Gastrocnemius medialis (tissue), 4 donors: ENCODE measurements around the gene CDH8. TPM values are rescaled to one million over a fixed set of nuclear protein-coding genes. Genes with fewer than 3 reads are reported as not detected.

Experiments used
- ATAC-seq, 2 donors: fragments of 150-250 bp; one replicate each; pipeline ENCODE4 v1.9.1; 2016
- DNase-seq, 2 donors: peaks; one replicate each; pipeline ENCODE4 v3.0.0-alpha.2; 2019
- H3K27ac ChIP-seq, 4 donors: fragments of 200-600 bp; sonication (generic); 1 replicate in 1 of 4; 2 replicates in 3 of 4; pipeline ENCODE4 v1.5.1; 2016 to 2018; ENCODE audit warnings: mild to moderate bottlenecking in 2 of 4, moderate library complexity in 1 of 4
- H3K27me3 ChIP-seq, 3 donors: fragments of 200-600 bp; sonication (generic) in 2 of 3; 1 replicate in 1 of 3; 2 replicates in 2 of 3; pipeline versions ENCODE4 v1.5.1 to v1.6.0; 2016 to 2019; ENCODE audit warnings: mild to moderate bottlenecking in 1 of 3, moderate library complexity in 1 of 3
- H3K36me3 ChIP-seq, 2 donors: fragments of 200-600 bp; sonication (generic) in 1 of 2; one replicate each; pipeline ENCODE4 v1.5.1; 2017 to 2018
- H3K4me1 ChIP-seq, 2 donors: fragments of 200-600 bp; sonication (generic) in 1 of 2; one replicate each; pipeline ENCODE4 v1.5.1; 2016 to 2017; ENCODE audit warnings: mild to moderate bottlenecking in 2 of 2
- H3K4me3 ChIP-seq, 4 donors: fragments of 200-600 bp; sonication (generic) in 3 of 4; 1 replicate in 1 of 4; 2 replicates in 3 of 4; pipeline ENCODE4 v1.5.1; 2016 to 2019; ENCODE audit warnings: mild to moderate bottlenecking in 2 of 4
- H3K9me3 ChIP-seq, 3 donors: fragments of 200-600 bp; sonication (generic) in 2 of 3; 1 replicate in 1 of 3; 2 replicates in 2 of 3; pipeline ENCODE4 v1.5.1; 2016 to 2019
- CTCF ChIP-seq, 5 experiments: fragments of 450-650 bp in 3 of 5; fragments of 200-600 bp in 2 of 5; sonication (generic) in 2 of 5; IDR thresholded peaks in 4 of 5; conservative IDR thresholded peaks in 1 of 5; 1 replicate in 4 of 5; 2 replicates in 1 of 5; pipeline ENCODE4 v1.5.1; 2016 to 2019; ENCODE audit warnings: antibody characterized with exemption in 5 of 5, mild to moderate bottlenecking in 3 of 5, moderate library complexity in 3 of 5
- POLR2A ChIP-seq, 2 donors: fragments of 450-650 bp; IDR thresholded peaks; one replicate each; pipeline ENCODE4 v1.6.1; 2017; ENCODE audit warnings: antibody characterized with exemption in 2 of 2, mild to moderate bottlenecking in 2 of 2, moderate library complexity in 2 of 2
- in situ Hi-C, 4 donors: fragments of 200-750 bp; cut with MboI; loops; one replicate each; pipeline versions ENCODE4 v1.15.0 to v1.8.0; 2017; ENCODE audit warnings: low sequenced_read_pairs in 4 of 4
- intact Hi-C: fragments of 100-400 bp; cut with DNase I; formaldehyde crosslinking; loops from one replicate; pipeline ENCODE4 v1.15.1; 2023; ENCODE audit warnings: low total_unique reads
- total RNA-seq, 4 donors: library from RNA; depleted of rRNA; stranded (reverse); fragments of >200 nt; gene quantifications; one replicate each; pipeline versions ENCODE4 v1.1.0 to v1.2.3, GENCODE V29; 2016

CDH8 gene
- total RNA-seq, 4 donors from 2014 or later, result 0.04 to 0.20 (median 0.17) TPM; not detected in 1

- TF ChIP-seq CTCF (IDR thresholded peaks at IDR 0.05 in 4 of 5, conservative IDR thresholded peaks at IDR 0.05 in 1 of 5), result no peak
- no peak for TF ChIP-seq POLR2A (IDR thresholded peaks at IDR 0.05)
- Histone ChIP-seq H3K27ac (no peak overlapping the region), H3K9me3 (no peaks in the 10 kb centered on the region), H3K4me1 (no peaks in the 10 kb centered on the region), H3K4me3 (no peak overlapping the region), H3K36me3 (no peaks in the 10 kb centered on the region), H3K27me3 (no peaks in the 10 kb centered on the region)
- intact Hi-C loops (no loop called here), in situ Hi-C loops (no loop called here)
- ATAC-seq (no peak), DNase-seq (no peak)
These were observed 10.6 kb upstream of the CDH8 start for GRCh38 chr16:62046801-62047200.

- ATAC-seq, result no peak
- intact Hi-C loops, result no loop called here
These were observed 5.2 kb upstream of the CDH8 start for GRCh38 chr16:62041401-62041800.

GRCh38 chr16:62038646-62039045, 2.4 kb upstream of the CDH8 start:
- H3K4me1 ChIP-seq, result no peaks in the 10 kb centered on the region
- TF ChIP-seq CTCF (IDR thresholded peaks at IDR 0.05 in 4 of 5, conservative IDR thresholded peaks at IDR 0.05 in 1 of 5) (no peak), POLR2A (IDR thresholded peaks at IDR 0.05) (no peak)
- in situ Hi-C loops, result no loop called here
- H3K27ac ChIP-seq, result no peak overlapping the region
- no peaks in the 10 kb centered on the region for H3K36me3 ChIP-seq
- no peak for ATAC-seq
- no peaks in the 10 kb centered on the region for H3K9me3 ChIP-seq
- no peak overlapping the region for H3K4me3 ChIP-seq
- intact Hi-C loops, result no loop called here
- peaks cover 13 to 23% (median 19%) of the 10 kb centered on the region in 3 donors for H3K27me3 ChIP-seq
- no peak for DNase-seq

More at GRCh38 chr16:62041401-62041800, 5.2 kb upstream of the CDH8 start:
- no peaks in the 10 kb centered on the region for H3K9me3 ChIP-seq
- no peaks in the 10 kb centered on the region for H3K36me3 ChIP-seq
- peaks cover 0 to 5% (median 3%) of the 10 kb centered on the region in 3 donors for H3K27me3 ChIP-seq
- in situ Hi-C loops, result no loop called here
- H3K27ac ChIP-seq, result no peak overlapping the region
- no peaks in the 10 kb centered on the region for H3K4me1 ChIP-seq
- no peak for DNase-seq
- no peak overlapping the region for H3K4me3 ChIP-seq
- TF ChIP-seq CTCF (IDR thresholded peaks at IDR 0.05 in 4 of 5, conservative IDR thresholded peaks at IDR 0.05 in 1 of 5), result no peak
- TF ChIP-seq POLR2A (IDR thresholded peaks at IDR 0.05), result no peak

- intact Hi-C loops, result no loop called here
- DNase-seq, result no peak
These were observed 2.0 kb upstream of the CDH8 start for GRCh38 chr16:62038225-62038624.

More at GRCh38 chr16:62038225-62038624, 2.0 kb upstream of the CDH8 start:
- ATAC-seq, result no peak
- TF ChIP-seq POLR2A (IDR thresholded peaks at IDR 0.05) (no peak), CTCF (IDR thresholded peaks at IDR 0.05 in 4 of 5, conservative IDR thresholded peaks at IDR 0.05 in 1 of 5) (no peak)
- H3K4me3 ChIP-seq, result no peak overlapping the region
- no peaks in the 10 kb centered on the region for H3K36me3 ChIP-seq
- H3K4me1 ChIP-seq, result no peaks in the 10 kb centered on the region
- H3K27ac ChIP-seq, result no peak overlapping the region
- H3K9me3 ChIP-seq, result no peaks in the 10 kb centered on the region
- peaks cover 13 to 23% (median 19%) of the 10 kb centered on the region in 3 donors for H3K27me3 ChIP-seq
- in situ Hi-C loops, result no loop called here
